Thoracic aorta (tissue), 2 donors: ENCODE data around the gene SGCD. TPM values are rescaled to one million over a fixed set of nuclear protein-coding genes. Genes with fewer than 3 reads are reported as not detected.

Experiments used
- ATAC-seq: fragments of 150-250 bp; one replicate; pipeline ENCODE4 v1.8.0; 2017; ENCODE audit warnings: low read depth; ENCODE audit not compliant: insufficient number of reproducible peaks, low FRiP score
- DNase-seq: peaks from one replicate; pipeline ENCODE4 v3.0.0-alpha.2; 2020; ENCODE audit warnings: low spot score
- H3K27ac ChIP-seq, 2 donors: fragments of 200-600 bp; sonication (generic); 1 replicate in 1 of 2; 2 replicates in 1 of 2; pipeline ENCODE4 v1.5.1; 2016; ENCODE audit warnings: mild to moderate bottlenecking in 2 of 2, moderate library complexity in 2 of 2
- H3K27me3 ChIP-seq: fragments of 200-600 bp; sonication (generic); replicated peaks from 2 replicates; pipeline ENCODE4 v1.6.0; 2016; ENCODE audit warnings: mild to moderate bottlenecking; ENCODE audit not compliant: insufficient read depth
- H3K36me3 ChIP-seq: fragments of 200-600 bp; sonication (generic); one replicate; pipeline ENCODE4 v1.5.1; 2016
- H3K4me1 ChIP-seq, 2 donors: fragments of 200-600 bp; sonication (generic); 1 replicate in 1 of 2; 2 replicates in 1 of 2; pipeline versions ENCODE4 v1.5.1 to v1.6.0; 2016; ENCODE audit warnings: low read depth in 2 of 2, mild to moderate bottlenecking in 1 of 2; ENCODE audit not compliant: control insufficient read depth in 1 of 2
- H3K4me3 ChIP-seq: fragments of 200-600 bp; sonication (generic); 2 replicates; pipeline ENCODE4 v1.5.1; 2016; ENCODE audit warnings: mild to moderate bottlenecking
- H3K9me3 ChIP-seq: fragments of 200-600 bp; sonication (generic); 2 replicates; pipeline ENCODE4 v1.5.1; 2016
- total RNA-seq, 2 donors: library from RNA; depleted of rRNA; stranded (reverse); fragments of >200 nt; gene quantifications; one replicate each; pipeline versions ENCODE4 v1.1.0 to v1.2.3, GENCODE V29; 2016
- TF ChIP-seq, protein P1 (sequence below): fragments of 200-600 bp; sonication (generic); IDR thresholded peaks from one replicate; pipeline ENCODE4 v1.5.1; 2019; ENCODE audit warnings: antibody characterized with exemption

Gene SGCD
- total RNA-seq, 2 donors from 2014 or later = 20.4 to 40.3 TPM

DNA sequence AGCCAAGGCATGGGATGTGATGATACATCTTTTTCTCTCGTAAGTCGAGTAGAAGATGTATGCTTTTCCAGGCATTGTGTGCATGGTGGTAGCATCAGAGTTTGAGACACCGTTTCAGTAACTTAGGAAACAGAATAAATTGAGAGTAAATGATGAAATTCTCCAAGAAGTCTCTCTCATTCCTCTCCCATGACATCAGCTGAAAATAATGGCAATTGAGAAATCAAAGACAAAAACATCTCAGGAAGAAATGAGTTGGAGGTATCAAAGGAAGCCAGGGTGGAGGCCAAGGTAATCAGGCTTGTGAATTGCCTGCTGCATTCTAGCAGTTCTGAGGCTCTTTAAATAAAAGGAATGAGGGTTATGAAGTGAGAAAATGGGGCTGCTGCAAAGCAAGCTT, 53.9 kb downstream of the SGCD start:
- no peak for ATAC-seq
- no peak overlapping the region for H3K4me3 ChIP-seq
- H3K36me3 ChIP-seq = no peaks in the 10 kb centered on the region
- H3K27ac ChIP-seq = no peak overlapping the region
- TF ChIP-seq, protein P1, sequence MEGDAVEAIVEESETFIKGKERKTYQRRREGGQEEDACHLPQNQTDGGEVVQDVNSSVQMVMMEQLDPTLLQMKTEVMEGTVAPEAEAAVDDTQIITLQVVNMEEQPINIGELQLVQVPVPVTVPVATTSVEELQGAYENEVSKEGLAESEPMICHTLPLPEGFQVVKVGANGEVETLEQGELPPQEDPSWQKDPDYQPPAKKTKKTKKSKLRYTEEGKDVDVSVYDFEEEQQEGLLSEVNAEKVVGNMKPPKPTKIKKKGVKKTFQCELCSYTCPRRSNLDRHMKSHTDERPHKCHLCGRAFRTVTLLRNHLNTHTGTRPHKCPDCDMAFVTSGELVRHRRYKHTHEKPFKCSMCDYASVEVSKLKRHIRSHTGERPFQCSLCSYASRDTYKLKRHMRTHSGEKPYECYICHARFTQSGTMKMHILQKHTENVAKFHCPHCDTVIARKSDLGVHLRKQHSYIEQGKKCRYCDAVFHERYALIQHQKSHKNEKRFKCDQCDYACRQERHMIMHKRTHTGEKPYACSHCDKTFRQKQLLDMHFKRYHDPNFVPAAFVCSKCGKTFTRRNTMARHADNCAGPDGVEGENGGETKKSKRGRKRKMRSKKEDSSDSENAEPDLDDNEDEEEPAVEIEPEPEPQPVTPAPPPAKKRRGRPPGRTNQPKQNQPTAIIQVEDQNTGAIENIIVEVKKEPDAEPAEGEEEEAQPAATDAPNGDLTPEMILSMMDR = no peak
- DNase-seq = no peak
- H3K27me3 ChIP-seq = no peaks in the 10 kb centered on the region
- H3K9me3 ChIP-seq = no peaks in the 10 kb centered on the region
- H3K4me1 ChIP-seq = peaks cover 0 to 4% of the 10 kb centered on the region in 2 donors

DNA sequence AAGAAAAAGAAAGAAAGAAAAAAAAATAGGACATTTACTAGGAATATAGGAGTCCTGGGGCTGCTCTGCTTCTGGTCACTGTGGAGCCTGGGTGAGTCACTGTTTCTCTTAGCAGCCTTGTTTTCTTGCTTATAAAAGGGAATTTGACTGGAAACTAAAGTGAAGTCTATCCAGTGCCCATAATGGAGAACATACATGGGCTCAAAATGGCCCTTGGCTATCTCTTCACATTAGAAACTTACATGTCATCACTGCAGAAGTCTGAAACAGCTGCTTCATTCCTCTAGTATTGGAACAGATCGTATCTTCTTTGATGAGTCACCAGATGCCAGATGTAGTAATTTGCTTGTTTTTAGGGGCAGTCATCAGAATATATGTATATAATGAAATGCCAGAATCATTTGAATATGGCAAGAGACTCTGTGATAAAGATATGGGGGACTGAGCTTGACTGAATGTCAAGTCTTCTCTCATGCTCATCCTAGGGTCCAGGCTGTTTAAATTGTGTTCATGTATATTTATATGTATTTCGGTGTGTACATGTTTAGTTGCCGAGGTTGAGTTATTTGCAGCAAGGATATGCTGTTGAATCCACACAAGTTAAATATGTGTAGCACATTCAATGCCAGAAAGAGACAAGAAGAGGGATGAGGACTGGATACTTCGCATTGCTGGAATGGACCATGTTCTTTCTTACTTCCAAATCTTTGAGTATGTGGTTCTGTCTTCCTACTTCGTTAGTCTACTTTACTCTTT, 56.7 kb downstream of the SGCD start:
- TF ChIP-seq, protein P1 = no peak
- Histone ChIP-seq H3K36me3 (no peaks in the 10 kb centered on the region), H3K4me3 (no peak overlapping the region), H3K4me1 (peaks cover 0 to 4% of the 10 kb centered on the region in 2 donors), H3K27me3 (no peaks in the 10 kb centered on the region), H3K27ac (no peak overlapping the region), H3K9me3 (no peaks in the 10 kb centered on the region)
- DNase-seq (no peak), ATAC-seq (no peak)

DNA sequence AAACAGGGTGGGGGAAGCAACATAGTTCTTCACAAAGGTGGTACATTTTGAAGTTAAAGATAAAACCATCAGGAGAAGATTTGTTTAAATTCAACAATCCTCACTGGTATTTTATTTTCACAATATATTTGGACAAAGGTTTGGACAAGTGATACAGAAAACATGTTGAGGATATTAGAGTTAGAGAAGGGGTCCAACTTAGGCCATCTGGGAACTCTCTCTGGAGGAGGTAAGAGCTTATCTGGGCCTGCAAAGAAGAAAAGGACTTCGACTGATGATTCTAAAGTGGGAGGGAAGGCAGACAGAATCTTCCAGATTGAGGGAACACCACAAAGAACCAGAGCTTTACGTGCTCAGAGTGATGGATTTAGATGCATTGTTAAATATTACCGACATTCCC, 58.5 kb downstream of the SGCD start:
- ATAC-seq (no peak), DNase-seq (no peak)
- Histone ChIP-seq H3K4me3 (no peak overlapping the region), H3K27ac (no peak overlapping the region), H3K36me3 (no peaks in the 10 kb centered on the region), H3K27me3 (no peaks in the 10 kb centered on the region), H3K4me1 (peaks cover 0 to 4% of the 10 kb centered on the region in 2 donors), H3K9me3 (no peaks in the 10 kb centered on the region)
- TF ChIP-seq, protein P1 = no peak

DNA sequence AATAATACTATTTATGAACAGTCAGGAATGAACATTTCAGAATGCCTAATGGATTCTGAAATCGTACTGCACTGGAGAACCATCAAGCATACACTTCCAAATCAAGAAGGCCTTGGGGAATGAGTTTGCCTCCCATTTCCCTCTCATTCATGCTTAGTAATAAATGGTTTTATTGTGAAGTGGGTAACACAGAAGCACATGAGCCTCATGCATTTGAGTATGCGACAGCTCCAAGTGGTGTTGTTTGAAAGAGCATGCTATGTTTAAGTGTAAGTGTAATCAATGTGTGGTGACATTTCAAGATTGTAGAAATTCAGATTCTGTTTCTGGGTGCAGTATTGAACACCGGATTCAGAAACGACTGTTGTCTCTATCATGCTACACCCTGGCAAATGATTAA, 60.0 kb downstream of the SGCD start:
- Histone ChIP-seq H3K9me3 (no peaks in the 10 kb centered on the region), H3K4me3 (no peak overlapping the region), H3K27ac (no peak overlapping the region), H3K4me1 (peaks cover 0 to 4% of the 10 kb centered on the region in 2 donors), H3K36me3 (no peaks in the 10 kb centered on the region), H3K27me3 (no peaks in the 10 kb centered on the region)
- TF ChIP-seq, protein P1 = no peak
- no peak for ATAC-seq
- DNase-seq = no peak

DNA sequence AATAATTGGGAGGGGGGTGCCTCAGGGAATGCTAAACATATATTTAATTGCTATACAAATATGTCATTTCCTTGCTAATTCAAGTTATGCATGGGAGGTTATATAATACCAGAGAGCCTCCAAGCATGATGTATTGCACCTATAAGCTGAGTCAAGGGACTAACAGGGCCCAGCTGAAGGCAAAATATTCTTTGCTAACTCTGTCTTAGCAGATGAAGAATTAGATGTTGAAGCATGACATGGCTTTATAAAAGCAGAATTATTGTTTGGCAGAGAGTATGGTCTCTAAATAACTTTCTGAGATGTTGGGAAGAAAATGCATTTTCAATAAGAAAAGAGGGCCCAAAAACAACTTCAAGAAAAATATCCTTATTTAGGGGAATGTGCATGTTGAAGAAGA, 60.4 kb downstream of the SGCD start:
- H3K4me3 ChIP-seq = no peak overlapping the region
- no peaks in the 10 kb centered on the region for H3K36me3 ChIP-seq
- H3K27ac ChIP-seq = no peak overlapping the region
- DNase-seq (no peak), ATAC-seq (no peak)
- peaks cover 0 to 4% of the 10 kb centered on the region in 2 donors for H3K4me1 ChIP-seq
- TF ChIP-seq, protein P1 = no peak
- H3K27me3 ChIP-seq = no peaks in the 10 kb centered on the region
- H3K9me3 ChIP-seq = no peaks in the 10 kb centered on the region
